CD4-positive, alpha-beta T cell treated with Interleukin-17A for 4 hours (primary cell): ENCODE results near the gene ZIC5.

ENCODE experiments used
- DNase-seq: peaks from one replicate; pipeline ENCODE4 v3.0.0-alpha.2; 2020; ENCODE audit warnings: mixed read lengths

Gene ZIC5

DNA sequence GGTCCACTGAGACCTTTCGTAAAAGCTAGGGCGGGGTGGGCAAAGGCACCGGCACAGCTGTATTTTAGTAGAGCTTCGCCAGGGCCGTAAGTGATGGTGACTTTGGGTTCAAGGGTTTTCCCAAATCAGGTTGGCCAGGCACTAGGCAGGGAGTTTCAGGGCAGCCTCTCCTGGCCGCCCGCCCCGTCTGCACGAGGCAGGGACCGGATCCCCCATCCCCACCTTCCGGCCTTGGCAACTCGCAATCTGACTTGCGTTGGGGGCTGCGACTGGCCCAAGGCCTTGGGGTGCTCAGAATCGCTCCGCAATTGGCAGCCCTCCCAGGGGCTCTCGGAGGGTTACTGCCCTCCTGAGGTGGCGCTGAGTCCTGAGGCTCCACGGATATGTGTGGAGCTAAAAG lies 4.1 kb upstream of the ZIC5 start:
- no peak for DNase-seq

DNA sequence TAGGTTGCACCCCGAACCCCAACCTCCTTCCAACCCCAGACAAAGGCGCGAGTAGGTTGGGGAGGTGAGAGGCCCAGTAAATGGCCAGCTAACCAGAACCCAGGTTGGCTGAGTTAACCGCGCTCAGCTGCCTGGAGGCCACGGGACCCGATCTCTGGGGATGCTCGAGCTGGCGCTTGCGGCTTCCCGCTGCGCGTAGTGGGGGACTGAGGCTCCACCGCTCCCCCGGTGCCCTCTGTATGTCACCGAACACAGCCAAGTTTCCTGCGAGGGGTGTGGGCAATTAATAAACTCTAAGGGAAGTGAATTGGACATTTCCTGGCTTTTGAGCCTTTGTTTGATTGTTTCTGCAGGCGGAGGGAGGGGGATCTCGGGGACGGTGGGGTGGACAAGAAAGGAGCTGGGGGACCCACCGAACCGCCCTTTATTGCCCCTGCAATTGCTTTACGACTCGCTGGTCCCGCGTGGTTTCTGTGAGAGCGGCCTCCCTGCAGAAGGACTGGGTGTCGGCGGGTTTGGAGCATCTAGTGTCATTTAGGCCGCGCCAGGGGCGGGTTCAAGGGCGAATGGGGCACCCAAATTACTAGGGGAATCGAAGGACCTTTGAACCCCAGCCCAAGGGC lies 3.5 kb upstream of the ZIC5 start:
- DNase-seq: no peak

DNA sequence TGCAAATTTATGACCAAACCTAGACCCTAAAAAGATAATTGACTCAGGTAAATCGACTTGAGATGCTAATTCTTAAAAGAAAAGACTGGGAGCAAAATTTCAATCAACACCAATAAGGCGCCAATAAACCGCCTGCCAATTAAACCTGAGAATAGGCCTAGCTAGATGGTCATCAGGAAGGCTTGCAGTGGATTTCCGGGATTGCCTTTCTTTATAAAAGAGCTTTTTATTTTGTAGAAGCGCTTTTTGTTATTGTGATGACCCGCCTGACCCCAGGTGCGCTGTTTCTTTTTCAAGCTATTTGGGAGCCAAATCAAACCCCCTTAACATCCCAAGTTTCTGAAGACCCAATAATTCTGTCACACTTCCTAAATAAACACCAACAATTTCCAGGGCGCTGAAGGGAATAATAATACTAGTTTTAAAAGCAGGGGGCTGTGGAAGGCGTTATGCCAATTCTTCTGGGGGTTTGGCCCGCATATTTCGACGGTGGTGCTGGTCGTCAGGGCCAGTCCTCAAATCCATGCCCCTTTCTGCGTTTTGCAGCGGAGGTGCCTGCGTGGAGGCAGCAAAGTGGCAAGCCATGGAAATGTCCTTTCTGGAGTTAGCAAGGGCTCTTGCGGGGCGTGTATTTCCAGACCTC lies 2.9 kb upstream of the ZIC5 start:
- DNase-seq: no peak

DNA sequence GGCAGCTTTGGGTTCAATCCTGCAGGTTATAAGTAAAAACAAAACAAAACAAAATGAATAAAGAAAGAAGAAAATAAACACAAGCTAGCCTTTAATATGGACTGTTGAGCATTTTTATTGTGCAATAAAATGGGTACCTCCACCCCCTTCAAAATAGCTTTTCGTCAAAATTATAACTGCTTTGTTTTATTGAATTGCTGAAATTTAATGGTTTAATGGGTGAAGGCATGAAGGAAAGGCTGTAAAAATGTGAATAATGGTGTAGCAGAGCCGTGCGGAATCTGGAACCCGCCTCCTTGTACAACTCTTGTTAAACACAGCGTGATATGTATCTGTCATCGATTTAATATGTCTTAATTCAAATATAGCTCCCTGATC lies 2.2 kb upstream of the ZIC5 start:
- DNase-seq: no peak

DNA sequence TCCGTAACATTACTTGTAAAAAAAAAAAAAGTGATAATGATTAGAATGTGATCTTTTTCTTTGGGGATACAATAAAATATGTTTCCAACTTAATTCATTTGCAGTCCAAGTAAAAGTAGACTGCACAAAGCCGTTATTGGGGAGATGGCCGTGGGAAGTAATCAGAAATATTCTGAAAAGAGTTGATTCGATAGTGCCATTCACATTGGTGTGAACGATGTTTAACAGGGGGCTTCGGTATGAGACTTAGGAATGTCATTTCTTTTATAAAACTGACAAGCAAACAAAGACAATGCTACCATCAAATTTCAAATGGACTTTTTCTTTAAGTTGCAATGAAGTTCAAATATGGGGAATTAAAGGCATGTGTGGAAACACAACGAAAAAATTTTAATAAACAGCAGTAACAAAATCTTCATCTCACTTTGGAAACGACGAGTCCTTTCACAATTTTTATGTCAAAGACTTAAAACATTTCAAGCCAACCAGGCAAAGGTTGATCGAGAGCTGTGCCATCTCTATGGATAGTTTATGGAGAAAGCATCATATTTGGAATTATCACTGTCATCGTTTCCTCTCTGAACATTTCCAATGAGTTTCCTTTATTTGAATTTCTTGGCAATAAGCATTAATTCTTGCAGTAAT lies 1.7 kb upstream of the ZIC5 start:
- DNase-seq: no peak

DNA sequence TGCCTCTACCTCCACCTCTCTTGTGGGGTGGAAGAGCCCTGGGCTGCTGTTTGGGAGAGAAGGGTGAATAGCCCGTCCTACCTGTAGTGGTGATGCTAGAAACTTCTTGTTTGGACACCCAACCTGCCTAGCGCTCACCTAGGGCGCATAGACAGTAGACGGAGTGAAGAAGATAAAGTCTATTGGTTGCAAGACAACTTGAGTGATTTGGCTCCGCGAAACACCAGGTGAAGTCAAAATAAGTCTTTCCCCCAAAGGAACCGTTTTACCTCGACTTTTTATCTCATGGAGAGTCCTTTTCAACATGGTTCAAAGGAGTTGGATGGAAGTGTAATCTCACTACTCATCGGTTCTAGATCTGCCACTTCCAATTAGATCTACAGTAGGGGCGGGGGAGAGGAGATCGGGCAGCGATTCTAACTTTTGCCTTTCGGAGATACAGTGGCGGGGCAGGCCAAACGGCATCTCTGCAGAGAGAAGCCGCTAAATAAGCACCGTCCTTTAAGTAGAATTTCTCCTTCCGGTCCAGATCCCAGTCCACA lies 694 bp upstream of the ZIC5 start:
- no peak for DNase-seq

DNA sequence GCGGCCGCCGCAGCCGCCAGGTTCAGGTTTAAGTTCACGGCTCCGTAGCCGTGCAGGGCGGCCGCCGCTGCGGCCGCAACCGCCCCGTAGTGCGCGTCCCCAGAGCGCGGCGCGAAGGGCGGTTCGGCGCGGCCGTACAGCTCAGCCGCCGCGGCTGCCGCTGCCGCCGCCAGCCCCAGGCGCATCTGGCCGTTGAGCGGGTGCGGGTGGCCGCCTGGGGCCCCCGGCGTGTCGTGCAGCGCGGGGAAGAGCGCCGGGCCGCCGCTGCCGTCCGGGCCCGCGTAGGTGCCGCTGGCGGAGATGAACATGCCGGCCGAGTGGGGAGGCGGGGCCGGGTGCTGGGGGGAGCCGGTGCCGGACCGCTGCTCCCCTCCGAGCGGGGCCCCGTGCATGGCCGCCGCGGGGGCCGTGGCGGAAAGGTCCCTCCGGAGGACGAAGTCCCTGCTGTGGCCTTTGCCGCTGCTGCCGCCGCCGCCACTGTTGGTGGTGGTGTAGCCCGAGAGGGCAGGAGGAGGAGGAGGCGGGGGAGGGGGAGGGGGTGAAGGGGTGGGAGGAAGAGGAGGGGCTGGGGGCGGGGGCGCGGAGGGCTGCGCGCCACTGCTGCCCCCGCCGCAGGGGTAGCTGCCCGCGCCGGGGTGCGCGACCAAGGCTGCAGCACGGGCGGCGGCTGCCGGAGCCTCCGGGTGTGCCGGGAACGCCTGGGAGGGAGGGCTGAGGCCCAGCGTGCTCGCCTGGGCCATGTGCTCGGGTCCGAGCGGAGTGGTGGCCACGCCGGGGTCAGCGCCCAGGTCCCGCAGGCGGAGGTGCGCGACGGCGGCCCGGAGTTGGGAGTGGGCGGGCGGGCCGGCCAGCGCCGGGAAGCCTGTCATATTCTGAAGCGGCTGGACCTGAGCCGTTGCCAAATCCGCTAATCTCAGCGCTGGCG lies 654 bp downstream of the ZIC5 start:
- DNase-seq: no peak

DNA sequence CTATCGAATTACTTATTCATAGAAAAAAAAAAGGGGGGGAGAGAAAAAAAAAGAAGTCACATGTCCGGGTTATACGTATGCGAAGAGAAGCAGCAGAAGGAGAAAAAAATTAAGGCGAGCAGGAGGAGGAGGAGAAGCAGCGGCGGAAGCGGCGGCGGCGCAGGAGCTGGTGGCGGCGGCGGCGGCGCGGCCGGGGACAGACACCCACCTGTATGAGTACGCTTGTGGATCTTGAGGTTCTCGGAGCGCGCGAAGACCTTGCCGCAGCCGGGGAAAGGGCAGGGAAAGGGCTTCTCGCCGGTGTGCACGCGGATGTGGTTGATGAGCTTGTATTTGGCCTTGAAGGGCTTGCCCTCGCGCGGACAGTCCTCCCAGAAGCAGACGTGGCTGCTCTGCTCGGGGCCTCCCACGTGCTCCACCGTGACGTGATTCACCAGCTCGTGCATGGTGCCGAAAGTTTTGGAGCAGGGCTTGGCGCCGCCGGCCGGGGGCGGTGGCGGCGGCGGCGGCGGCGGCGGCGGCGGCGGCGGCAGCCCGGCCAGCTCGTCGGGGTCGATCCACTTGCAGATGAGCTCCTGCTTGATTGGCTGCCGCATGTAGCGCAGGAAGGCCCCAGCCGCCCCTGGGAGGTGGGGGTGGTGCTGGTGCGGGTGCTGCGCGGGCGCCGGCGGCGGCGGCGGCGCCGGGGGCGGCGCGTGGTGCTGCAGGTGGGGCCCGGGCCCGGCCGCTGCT lies 1.5 kb downstream of the ZIC5 start:
- peak; percentile 56 for DNase-seq

DNA sequence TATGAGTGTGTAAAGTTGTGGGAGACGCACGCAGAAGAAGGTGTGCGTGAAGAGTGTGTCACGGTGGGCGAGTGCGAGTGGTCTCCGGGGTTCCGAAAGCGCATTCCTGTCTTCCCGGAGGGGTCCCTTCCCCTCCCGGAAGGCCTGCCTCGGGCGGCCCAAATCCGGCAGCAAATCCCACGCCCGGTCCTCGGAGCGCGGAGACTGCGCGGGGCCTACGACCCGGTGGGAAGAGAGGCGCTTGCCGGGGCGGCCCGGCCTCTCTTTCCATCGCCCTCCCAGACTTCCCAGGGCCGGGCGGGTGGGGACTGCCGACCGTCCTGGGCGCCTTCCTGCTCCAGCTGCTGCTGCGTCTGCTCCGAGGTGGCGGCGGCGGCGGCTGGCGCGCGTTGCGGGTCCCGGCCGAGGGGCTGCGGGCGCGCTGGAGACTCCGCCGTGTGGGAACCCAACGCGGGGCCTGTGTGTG lies 2.1 kb downstream of the ZIC5 start:
- no peak for DNase-seq

DNA sequence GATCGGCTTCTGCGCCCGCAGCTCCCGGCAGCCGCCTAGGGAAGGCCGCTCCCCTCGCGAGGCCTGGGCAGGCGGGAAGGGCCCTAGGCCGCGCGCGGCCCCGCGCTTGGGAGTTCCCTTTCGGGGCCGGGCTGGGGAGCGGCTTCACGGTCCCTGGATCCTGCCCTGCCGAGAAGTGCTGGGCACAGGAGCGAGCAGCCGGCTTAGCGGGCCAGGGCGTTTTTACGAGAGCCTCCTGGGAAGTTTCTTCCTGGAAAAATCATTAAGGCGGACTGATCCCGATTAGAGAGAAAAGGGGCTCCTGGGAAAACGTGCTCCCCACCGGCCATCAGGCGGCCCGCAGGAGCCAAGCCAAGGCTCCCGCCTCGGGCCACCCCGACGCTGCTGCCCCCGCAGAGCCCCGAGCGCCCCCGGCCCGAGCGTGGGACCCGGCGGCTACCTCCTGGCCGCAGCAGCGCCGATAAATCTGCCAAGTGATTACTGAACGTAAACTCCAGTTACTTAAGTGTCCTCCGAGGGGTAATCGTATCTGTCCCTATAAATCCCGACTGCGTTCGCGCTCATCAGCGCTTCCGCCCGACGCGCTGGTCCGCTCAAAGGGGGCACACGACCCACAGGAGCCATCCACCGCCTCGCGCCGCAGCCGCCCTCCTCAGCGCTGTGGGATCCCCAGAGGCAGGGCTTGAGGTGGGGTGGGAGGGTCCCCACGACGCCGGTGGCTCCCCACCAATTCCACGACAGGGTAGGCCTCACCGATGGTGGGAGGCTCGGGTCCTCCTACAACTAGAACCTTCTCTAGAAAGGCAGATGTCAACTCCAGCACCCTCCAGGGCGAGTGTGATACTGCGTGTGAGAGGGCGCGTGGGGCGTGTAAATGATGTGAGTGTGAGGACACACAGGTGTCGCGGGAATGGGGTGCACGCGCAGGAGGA lies 2.8 kb downstream of the ZIC5 start:
- DNase-seq: no peak

DNA sequence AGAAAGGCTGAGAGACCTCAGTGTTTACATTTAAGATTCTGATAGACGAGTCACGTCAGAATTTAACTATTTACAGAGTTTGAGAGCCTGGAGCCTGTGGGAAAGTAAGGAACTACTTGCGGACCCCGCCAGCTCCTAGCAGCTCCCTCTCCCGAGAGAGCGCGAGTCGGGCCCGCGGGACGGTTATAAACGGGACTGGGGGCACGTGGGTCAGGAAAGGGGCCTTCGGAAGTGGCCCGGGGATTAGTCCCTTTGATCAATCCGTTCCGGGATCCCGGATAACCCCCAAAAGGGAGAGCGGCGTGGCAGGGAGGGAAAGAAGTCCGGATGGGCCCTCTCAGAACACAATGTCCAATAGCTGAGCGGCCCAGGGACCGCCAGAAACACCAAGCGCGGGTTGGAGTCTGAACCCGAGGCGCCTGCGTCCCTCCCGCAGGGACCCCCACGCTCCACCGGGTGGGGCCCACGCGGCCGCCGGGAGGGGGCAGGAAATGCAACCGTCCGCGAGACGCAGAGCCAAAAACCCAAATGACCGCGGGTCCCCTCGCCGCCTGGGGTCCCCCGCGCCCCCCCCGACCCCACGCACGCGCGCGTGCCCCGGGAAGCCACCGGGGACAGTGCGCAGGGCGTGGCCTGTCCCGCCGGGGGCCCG lies 3.6 kb downstream of the ZIC5 start:
- no peak for DNase-seq

DNA sequence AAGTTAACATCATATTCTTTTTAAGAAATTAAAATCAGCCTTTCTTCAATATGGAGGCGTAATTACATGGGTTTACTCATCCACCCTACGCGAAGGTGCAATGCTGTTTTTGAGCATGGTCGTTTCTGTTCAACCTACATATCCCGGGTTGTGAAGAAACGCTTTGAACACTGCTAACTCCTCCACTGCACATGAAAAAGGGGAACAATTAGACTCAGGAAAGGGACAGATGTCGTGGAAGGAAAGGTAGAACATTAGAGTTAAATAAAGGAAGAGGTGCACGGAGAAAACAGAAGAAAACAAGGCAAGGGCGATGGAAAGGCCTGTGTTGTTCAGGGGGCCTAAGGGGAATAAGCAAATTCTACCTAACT lies 4.1 kb downstream of the ZIC5 start:
- no peak for DNase-seq

DNA sequence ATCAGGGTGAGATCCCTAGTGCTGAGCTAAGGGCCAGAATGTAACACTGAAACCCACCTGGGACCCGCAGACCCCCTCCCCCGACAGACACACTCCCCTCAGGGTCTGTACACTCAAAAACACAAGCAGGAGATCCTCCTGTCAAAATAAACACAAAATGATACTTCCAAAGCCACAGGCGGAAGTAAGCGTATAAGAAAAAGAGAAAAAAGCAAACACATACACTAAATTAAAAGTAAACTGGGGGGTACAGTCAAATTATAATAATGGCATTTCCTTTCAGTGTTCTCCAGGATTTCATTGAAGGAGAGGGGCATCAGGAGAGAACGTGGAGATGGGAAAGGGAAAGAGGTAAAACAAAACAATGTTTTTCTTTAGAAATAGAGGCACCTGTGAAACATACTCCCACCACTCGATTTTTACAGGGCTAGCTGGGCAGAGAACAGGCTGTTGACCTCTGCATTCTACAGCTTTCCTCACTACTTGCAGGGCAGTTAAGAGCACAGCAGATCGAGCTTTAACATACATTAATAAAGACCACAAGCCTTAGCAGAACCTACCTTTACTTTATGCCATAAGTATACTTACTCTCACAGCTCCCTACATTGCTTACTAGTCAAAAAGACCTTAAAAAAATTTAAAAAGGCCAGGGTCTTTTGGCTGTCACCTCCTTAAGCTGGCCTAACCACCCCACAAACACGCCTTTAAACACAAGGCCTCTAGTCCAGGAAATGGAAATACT lies 5.3 kb downstream of the ZIC5 start:
- DNase-seq: no peak

DNA sequence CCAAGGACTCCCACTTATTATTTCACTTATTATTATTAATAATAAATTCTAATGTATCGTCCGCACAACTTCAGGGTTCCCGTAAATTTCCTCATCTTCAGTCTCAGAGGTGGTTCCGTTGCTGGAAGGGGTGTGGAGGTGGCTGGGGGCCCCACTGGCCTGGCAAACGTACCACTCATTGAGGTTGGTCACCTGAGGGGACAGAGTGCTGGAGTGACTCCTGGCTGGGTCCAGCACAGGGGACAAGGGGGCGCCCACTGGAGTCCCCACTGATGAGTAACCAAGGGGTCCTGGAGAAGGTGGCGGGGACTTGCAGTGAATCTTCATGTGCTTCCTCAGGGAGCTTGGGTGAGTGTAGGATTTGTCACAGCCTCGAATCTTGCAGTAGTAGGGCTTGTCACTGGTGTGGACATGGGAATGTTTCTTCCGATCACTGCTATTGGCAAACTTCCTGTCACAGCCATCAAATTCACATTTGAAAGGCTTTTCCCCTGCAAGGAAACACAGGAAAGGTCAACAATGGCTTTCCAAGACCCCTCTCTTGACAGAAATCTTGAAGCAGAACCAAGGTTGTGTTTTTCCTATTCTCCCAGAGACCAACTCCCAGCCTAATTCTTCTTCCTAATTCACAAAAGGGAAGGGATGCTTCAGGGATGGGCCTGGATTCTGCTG lies 6.1 kb downstream of the ZIC5 start:
- DNase-seq: no peak

DNA sequence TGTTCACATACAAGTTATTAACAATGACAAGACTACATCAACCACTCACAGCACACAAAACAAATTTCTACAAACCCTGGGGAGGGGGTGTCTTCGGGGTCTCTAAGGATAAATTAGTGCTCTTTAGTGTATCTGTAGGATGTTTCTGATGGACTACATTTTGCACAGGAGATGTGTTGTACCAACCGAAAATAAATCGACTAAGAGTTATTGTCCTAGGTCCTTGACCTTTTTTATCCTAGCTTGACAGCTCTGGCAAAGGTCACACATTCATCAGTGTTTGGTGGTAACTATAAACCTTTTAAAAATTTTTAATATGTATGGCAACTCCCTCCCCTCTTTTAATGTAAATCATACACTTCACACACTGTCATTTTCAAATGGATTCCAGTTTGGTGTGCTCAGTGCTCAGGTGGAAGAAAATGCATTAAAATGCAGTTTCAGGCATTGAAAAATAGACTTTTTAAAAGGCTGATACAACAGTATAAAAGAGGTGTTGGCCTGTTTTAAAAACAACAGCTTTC lies 7.7 kb downstream of the ZIC5 start:
- no peak for DNase-seq

DNA sequence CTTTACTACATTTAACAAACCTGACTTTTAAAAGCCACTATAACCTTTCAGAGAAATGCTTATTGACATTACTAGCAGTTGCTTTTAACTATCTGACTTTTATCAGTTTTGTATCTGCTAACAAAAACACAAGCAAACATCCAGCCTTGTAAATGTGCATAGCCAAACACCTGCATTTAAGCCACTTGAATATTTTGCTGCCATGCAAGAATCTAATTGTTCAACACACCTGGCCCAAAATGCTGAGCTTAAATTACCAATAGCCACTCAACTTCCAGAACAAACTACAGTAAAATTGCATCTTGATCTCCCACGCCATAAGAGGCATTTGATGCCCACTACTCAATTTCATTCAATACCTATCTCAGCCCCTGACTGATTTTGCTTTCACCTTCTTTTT lies 9.3 kb downstream of the ZIC5 start:
- no peak for DNase-seq

DNA sequence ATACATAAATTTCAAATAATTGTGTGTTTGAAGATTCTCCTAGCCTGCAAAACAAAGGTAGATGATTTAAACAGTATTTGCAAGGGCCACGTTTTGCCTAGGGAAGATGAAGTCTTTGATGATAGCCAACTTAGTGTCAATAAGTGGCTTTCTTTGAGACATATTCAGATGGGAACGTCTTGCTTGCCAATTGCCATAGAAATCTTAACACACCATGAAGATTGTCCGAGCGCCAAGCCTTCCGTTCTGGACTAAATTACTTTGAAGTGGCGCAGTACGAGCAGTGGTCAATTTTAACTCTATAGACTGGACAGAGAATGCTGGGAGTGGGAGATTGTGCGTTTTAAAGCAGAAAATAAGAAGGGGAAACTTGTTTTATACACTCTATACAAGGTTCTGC lies 9.9 kb downstream of the ZIC5 start:
- DNase-seq: no peak

DNA sequence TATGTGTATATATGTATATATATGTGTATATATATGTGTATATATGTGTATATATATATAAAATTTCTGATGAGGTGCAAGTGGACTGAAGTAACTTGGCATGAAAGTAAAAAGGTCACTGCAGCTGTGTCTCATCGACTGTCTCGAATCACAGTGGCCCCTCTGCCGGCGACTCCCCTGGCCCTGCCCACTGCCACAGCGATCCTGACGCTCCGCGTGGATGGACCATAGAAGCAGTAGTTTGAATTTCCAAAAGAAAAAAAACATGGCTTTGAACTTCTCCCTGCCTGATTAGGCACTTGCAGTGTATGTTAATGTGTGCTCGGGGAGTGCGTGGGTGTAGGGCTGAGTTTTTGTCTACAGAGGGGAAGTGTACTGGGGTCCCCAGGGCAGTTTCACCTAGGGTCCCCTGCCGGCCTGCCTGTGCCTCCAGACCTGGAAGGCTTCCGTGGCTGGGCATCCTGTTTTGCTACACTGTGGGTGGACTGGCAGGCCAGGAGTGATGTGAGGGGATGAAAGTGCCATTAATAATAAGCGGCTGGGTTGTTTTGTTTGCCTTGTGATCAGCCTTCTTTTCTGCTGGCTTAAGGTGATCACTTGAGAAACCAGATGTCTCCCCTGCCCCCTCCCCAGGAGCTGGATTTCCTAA lies 10.8 kb downstream of the ZIC5 start:
- DNase-seq: no peak
